CD4-positive, alpha-beta T cell treated with Interleukin-2 at 100 ng/mL for 4 hours (primary cell): ENCODE results near the gene MGME1.

Source experiments
- DNase-seq: peaks from one replicate; pipeline ENCODE4 v3.0.0-alpha.2; 2020; ENCODE audit warnings: low spot score

The MGME1 gene

GRCh38 chr20:17992847-17993513 lies 24.2 kb downstream of the MGME1 start:
- DNase-seq, result peak; percentile 16

GRCh38 chr20:17993546-17993945 lies 24.7 kb downstream of the MGME1 start:
- DNase-seq, result no peak

DNA sequence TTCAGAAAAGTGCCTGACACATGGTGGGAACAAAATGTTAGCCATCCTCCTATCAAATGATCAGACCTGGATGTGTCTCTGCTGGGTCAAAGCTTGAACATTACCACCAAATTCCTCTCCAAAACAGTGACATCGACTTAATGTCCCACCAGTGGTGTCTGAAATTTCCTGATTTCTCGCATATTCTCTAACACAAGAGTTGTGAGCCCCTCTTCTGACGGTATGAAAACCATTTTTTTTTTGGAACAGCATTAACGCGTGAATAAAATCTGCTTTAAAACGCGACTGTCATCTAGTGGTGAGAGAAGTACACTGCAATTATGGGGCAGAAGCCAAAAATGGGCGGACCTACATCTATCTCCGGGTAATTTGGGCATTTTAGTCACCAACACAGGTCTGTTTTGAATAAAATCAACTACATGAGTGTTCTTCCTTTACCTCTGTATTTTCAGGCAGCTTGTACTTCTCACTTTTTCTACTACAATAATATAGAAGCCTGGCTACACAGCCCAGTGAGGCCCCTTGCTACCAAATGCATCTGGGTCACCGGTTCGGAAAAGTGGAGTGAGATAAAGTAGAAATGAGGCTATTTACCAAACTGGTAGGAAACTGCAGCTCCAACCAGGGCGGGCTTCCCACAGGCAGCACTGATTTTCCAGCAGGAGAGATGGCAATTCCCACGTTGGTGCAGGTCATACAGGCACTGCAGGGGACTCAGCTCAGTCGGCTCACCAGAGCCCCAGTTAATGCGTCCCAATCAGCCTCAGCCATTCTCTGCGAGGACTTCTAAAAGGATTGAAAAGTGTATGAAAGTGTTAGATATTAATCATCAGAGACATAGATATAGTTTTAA lies 27.4 kb downstream of the MGME1 start:
- DNase-seq, result peak; percentile 77

DNA sequence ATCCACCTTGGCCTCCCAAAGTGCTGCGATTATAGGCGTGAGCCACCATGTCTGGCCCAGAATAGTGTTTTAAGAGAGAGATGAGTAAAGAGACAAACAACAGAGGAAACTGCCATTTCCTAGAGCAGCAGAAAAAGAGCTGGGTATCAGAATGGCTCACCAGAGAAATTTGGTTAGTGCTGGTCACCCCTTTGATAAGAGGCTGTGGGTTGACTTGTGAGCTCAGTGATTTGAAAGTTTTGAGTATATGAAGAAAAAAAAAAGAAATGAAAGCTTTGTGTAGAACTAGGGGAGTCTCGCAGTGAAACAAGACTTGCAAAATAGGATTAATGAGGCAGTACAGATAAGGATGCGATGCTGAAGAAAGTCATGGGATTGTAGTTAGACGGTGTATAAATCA lies 29.6 kb downstream of the MGME1 start:
- DNase-seq, result no peak

- no peak for DNase-seq
Measured at GRCh38 chr20:17999566-17999965, 30.7 kb downstream of the MGME1 start.

- no peak for DNase-seq
Measured at GRCh38 chr20:18001131-18001921, 32.5 kb downstream of the MGME1 start.

GRCh38 chr20:18003897-18004296 lies 35.1 kb downstream of the MGME1 start:
- no peak for DNase-seq

- DNase-seq, result no peak
Measured at GRCh38 chr20:18004384-18005031, 35.7 kb downstream of the MGME1 start.

DNA sequence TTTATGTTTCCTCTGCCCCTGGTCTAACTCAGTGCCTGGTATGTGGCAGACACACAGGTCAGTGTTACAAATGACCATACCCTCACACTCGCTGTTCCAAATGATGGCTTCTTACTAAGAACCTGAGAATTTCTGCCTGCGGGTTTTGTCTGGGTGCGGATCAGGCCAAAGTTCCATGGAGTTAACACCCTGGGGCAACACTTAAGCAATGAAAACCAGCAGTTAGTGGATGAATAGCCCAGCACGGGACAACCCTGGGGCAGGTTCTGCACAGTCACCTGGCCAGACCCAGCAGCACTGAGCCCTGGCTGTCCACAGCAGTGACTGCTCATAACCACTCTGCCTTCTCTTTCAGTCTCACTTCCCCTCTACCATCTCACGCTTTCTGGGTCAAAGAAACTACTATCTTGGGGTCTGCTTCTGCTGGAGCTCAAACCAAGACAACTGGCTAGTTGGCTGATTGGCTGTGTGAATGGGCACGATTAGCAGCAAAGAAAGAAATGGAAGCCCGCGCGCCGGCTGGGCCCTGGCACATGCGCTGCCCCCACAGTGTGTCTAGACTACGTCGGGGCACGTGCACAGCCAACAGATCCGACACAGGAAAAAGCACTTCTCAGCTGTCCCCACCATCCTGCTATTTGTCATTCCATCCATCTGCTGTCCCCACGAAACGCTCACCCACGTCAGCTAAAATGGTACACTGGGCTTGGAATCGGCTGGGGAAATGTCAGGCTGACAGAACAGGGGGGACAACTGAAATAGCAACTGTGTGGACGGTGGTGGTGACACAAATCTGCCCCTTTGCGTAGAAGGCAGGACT lies 36.6 kb downstream of the MGME1 start:
- no peak for DNase-seq

GRCh38 chr20:18005990-18006364 lies 37.2 kb downstream of the MGME1 start:
- no peak for DNase-seq

DNA sequence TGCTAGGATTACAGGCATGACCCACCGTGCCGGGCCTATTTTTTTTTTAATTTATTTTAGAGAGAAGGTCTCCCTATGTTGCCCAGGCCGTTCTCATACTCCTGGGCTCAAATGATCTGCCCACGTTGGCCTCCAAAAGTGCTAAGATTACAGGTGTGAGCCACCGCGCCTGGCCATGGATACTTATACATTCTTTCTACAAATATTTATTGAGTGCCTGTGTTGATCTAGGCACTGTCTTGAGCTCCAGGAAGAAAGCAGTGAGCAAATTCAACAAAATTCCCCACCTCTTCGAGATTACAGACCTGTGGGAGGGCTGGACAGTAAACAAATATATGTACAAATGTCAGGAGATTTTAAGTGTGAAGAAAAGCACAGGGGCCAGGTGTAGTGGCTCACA lies 37.9 kb downstream of the MGME1 start:
- no peak for DNase-seq

DNA sequence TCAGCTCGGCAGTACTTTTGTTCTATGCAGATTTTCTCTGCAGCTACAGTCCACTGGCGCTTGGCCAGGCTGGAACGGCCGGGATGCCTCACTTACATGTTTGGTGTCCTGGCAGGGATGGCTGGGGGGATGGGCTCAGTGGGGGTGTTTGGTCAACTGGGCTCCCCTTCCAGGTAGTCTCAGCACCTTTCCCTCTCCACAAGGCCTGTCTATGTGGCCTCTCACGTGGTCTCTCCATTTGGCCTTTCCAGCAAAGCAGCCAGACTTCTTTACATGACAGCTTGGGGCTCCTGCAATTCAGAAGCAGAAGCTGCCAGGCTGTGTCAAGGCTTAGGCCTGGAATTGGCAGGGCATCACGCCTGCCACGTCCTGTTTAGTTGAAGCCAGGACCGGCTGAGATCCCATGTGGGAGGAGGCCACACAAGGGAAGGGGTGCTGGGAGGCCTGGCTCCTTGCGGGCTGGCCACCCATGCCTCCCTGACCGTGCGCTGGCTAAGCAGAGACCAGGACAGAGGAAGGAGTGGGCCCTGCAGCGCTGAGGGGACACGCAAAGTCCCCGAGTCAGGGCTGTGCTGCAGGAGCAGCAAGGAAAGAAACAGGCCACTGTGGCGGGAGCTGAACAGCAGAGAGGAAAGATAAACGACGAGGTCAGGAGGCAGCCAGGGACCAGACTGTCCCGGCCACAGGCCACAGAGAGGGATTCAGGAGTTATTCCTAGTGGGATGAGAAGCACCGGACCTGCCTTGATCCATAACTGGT lies 38.9 kb downstream of the MGME1 start:
- no peak for DNase-seq

- no peak for DNase-seq
Measured at GRCh38 chr20:18009116-18009515, 40.3 kb downstream of the MGME1 start.

GRCh38 chr20:18011482-18011881 lies 42.7 kb downstream of the MGME1 start:
- no peak for DNase-seq

DNA sequence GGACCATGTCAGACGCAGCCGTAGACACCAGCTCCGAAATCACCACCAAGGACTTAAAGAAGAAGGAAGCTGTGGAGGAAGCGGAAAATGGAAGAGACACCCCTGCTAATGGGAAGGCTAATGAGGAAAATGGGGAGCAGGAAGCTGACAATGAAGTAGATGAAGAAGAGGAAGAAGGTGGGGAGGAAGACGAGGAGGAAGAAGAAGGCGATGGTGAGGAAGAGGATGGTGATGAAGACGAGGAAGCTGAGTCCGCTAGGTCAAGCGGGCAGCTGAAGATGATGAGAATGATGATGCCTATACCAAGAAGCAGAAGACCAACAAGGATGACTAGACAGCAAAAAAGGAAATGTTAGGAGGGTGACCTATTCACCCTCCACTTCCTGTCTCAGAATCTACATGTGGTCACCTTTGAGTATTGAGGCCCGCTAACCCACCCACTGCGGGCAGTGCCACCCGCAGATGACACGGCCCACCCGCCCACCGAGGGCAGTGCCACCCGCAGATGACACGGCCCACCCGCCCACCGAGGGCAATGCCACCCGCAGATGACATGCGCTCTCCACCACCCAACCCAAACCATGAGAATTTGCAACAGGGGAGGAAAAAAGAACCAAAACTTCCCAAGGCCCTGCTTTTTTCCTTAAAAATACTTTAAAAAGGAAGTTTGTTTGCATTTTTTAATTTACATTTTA lies 43.3 kb downstream of the MGME1 start:
- no peak for DNase-seq

- DNase-seq, result no peak
Measured at GRCh38 chr20:18012901-18013300, 44.1 kb downstream of the MGME1 start.

- DNase-seq, result no peak
Measured at GRCh38 chr20:18014411-18014810, 45.6 kb downstream of the MGME1 start.

DNA sequence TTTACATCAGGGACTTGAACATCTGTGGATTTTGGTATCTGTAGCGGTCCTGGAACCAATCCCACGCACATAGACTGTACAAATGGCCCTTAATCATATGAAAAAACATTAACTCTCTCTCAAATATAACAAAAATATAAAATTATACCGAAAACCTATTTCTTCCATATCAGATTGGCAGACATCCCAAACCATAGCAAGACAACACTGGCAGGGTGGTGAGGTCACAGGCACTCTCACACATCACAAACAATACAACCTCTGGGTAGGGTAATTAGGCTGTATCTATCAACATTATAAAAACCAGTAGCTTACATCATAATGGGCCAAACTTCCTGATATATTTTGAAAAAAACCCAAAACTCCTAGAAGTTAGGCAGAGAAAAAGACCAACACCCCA lies 48.0 kb downstream of the MGME1 start:
- no peak for DNase-seq

DNA sequence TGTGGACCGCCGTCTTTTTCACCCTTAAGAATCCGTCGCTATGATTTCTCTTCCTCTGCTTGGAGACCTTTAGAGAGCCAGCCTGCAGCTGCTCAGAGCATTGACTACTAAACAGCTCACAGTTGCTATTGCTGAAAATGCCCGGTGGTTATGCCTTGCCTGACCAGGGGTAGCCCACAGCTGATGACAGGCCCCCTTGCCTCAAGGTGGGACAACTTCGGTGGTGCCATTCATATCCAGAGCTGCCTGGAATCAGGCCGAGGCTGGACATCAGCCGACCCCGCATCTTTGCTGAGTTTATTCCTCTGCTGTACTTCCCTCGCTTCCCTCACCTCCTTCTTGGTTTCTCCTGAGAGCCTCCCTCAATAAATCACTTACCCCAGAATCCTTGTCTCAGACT lies 49.3 kb downstream of the MGME1 start:
- DNase-seq, result no peak

DNA sequence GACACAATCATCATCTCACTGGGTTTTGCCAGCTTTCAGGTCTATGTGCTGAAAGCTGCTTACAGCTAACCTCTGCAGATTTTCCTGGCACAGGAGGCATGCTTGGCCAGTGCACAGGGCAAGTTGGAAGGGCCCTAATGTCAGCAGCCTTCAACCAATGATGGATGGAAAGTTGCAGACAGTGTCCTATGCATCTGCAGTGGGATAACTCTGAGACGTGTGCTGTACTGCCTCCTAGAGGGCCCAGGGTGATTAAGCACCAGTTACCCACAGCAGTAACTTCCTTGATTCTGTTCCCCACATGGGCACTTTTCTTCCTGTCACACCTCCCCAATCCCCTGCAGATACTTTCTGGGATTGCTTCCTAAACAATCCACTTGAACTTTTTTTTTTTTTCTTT lies 50.2 kb downstream of the MGME1 start:
- no peak for DNase-seq
